Measurements from ENCODE around the gene GSC. TPM values are rescaled to one million over a fixed set of nuclear protein-coding genes. Genes with fewer than 3 reads are reported as not detected.
A peak's percentile ranks its signal among the peaks of the same experiment; 100 is the strongest.

The GSC gene
- total RNA-seq, 1 donor from 2014 or later = not detected

DNA sequence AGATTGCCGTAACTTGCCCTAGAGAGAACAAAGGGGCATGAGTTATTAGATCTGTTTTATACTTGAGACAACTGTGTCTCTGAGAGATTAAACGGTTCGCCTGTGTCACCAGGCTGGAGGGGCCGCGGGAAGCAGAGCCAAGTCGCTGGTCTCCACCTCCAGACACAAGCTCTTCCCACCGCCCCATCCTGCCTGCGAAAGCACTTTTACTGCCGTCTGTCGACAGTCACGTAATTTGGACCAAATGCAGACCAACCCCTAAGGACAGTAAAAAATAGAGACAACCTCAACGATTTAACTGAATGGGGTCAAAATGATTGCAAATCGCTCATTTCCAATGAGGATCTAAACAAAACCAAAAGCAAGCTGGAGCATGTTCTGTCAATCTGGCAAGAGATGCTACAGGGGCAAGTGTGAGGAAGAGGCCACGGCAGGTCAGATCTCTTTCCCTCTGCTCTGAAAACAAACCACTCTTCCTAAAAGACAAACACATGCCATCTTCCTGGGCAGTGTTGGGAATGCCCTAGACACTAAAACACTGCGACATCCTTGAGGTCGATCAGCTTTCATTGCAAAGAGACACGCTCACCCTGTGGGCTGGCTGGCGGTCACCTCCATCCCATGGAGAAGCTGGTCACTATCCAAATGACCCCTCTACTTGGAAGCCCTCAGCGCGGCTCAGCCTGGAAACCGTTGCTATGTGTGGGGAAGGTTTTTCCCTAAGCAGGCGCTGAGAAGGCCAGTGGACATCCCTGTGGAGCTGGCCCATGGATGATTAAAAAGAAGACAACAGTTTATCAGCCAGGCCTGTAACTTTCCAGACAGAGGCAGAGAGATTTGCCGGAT, 17.1 kb downstream of the GSC start:
- Mint-ChIP-seq H3K27me3 (ENCODE audit: unreplicated experiment) (no peaks in the 10 kb centered on the region), H3K27ac (ENCODE audit: unreplicated experiment) (no peak overlapping the region), H3K4me1 (ENCODE audit: unreplicated experiment) (no peaks in the 10 kb centered on the region), H3K9me3 (ENCODE audit: unreplicated experiment) (no peaks in the 10 kb centered on the region), H3K4me3 (ENCODE audit: unreplicated experiment) (no peak overlapping the region), H3K36me3 (ENCODE audit: low read depth, unreplicated experiment) (no peaks in the 10 kb centered on the region)
- TF ChIP-seq, protein P1, sequence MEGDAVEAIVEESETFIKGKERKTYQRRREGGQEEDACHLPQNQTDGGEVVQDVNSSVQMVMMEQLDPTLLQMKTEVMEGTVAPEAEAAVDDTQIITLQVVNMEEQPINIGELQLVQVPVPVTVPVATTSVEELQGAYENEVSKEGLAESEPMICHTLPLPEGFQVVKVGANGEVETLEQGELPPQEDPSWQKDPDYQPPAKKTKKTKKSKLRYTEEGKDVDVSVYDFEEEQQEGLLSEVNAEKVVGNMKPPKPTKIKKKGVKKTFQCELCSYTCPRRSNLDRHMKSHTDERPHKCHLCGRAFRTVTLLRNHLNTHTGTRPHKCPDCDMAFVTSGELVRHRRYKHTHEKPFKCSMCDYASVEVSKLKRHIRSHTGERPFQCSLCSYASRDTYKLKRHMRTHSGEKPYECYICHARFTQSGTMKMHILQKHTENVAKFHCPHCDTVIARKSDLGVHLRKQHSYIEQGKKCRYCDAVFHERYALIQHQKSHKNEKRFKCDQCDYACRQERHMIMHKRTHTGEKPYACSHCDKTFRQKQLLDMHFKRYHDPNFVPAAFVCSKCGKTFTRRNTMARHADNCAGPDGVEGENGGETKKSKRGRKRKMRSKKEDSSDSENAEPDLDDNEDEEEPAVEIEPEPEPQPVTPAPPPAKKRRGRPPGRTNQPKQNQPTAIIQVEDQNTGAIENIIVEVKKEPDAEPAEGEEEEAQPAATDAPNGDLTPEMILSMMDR (IDR thresholded peaks at IDR 0.05; ENCODE audit: unreplicated experiment) = no peak
- DNase-seq (ENCODE audit: low spot score) = no peak

DNA sequence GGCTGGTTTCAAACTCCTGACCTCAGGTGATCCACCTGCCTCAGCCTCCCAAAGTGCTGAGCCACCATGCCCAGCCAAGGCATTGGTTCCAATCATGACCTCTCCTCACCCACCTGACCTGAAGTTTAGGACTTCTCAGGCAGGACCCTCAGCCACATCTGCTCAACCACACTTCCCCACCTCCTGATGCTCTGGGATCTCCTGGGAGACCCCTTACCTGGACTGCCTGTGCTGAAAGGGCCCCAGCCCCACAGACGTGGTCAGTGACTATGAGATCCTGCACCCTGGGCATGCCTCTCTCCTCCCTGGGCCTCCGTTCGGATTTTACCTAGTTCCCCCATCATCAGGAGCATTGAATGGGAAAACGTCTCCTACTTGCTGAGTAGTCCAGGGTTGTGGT, 18.0 kb downstream of the GSC start:
- DNase-seq (ENCODE audit: low spot score) = no peak
- no peak overlapping the region for H3K4me3 Mint-ChIP-seq (ENCODE audit: unreplicated experiment)
- H3K27me3 Mint-ChIP-seq (ENCODE audit: unreplicated experiment) = no peaks in the 10 kb centered on the region
- H3K36me3 Mint-ChIP-seq (ENCODE audit: low read depth, unreplicated experiment) = no peaks in the 10 kb centered on the region
- H3K27ac Mint-ChIP-seq (ENCODE audit: unreplicated experiment) = no peak overlapping the region
- H3K9me3 Mint-ChIP-seq (ENCODE audit: unreplicated experiment) = no peaks in the 10 kb centered on the region
- TF ChIP-seq, protein P1 (IDR thresholded peaks at IDR 0.05; ENCODE audit: unreplicated experiment) = no peak
- H3K4me1 Mint-ChIP-seq (ENCODE audit: unreplicated experiment) = no peaks in the 10 kb centered on the region

DNA sequence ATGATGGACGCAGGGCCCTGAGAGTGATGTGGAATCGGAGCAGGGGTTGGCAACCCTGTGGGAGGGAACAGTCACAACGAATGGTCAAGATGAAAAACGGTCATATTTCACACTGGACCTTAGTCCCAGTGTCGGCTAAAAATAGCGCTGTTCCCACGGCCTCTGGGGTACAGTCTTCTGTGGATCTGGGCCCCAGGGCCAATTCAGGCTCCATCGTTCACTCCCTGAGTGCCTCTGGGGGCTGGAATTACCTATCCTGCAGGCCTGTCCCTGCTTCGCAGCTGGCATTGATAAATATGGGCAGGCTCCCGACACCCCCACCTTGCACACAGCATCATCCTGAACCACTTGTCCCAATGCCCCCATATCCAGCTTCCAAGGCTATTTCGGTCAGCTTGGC, 18.6 kb downstream of the GSC start:
- no peak overlapping the region for H3K4me3 Mint-ChIP-seq (ENCODE audit: unreplicated experiment)
- H3K9me3 Mint-ChIP-seq (ENCODE audit: unreplicated experiment) = no peaks in the 10 kb centered on the region
- H3K36me3 Mint-ChIP-seq (ENCODE audit: low read depth, unreplicated experiment) = no peaks in the 10 kb centered on the region
- no peaks in the 10 kb centered on the region for H3K4me1 Mint-ChIP-seq (ENCODE audit: unreplicated experiment)
- no peak overlapping the region for H3K27ac Mint-ChIP-seq (ENCODE audit: unreplicated experiment)
- no peaks in the 10 kb centered on the region for H3K27me3 Mint-ChIP-seq (ENCODE audit: unreplicated experiment)
- TF ChIP-seq, protein P1 (IDR thresholded peaks at IDR 0.05; ENCODE audit: unreplicated experiment) = no peak
- DNase-seq (ENCODE audit: low spot score) = no peak

DNA sequence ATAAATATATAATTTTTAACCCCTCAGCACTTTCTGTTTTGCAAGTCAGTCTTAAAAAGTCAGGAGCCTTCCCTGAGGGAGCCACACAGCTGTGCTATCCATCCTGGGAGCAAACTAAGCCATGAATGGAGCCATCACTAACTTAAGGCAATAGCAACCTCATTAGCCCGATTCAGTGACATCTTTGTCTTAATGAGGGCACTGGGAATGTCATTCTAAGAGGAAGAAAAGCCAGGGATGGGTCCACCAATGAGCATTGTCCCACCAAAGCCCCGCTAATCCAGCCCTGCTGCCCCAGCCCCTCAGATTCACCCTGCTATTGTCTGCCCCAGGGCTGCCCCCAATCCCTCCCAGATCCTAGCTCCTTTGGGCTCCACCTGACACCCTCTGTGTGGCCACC, 19.5 kb downstream of the GSC start:
- H3K27me3 Mint-ChIP-seq (ENCODE audit: unreplicated experiment) = no peaks in the 10 kb centered on the region
- no peak overlapping the region for H3K27ac Mint-ChIP-seq (ENCODE audit: unreplicated experiment)
- no peaks in the 10 kb centered on the region for H3K4me1 Mint-ChIP-seq (ENCODE audit: unreplicated experiment)
- TF ChIP-seq, protein P1 (IDR thresholded peaks at IDR 0.05; ENCODE audit: unreplicated experiment) = no peak
- H3K36me3 Mint-ChIP-seq (ENCODE audit: low read depth, unreplicated experiment) = no peaks in the 10 kb centered on the region
- no peak for DNase-seq (ENCODE audit: low spot score)
- H3K4me3 Mint-ChIP-seq (ENCODE audit: unreplicated experiment) = no peak overlapping the region
- no peaks in the 10 kb centered on the region for H3K9me3 Mint-ChIP-seq (ENCODE audit: unreplicated experiment)

DNA sequence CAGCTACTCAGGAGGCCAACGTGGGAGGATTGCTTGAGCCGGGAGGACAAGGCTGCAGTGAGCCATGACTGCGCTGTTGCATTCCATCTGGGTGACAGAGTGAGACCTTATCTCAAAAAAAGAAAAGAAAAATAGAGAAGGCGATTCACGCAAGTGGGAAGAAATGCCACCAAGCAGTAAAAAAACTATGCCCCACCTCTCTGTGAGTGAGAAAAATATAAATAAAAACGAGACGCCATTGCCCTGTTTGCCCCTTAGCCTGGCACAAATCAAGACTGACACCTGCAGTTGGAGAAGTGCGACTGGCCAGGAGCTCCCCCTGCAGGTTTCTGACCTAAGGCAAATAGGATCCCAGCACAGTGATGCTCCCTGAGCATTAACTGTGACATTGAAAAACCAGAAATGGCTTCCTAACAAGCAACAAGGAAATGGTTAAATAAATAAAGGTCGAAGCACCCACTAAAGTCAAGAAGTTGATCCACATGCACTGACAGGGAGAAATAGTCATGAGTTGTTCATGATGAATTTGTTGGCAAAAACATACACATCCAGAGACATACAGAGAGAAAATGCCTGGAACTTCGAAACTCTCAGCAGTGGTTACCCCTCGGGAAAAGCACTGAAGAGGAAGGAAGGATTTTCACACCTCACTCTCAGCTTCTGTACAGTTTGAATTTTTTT, 21.1 kb downstream of the GSC start:
- TF ChIP-seq, protein P1 (IDR thresholded peaks at IDR 0.05; ENCODE audit: unreplicated experiment) = no peak
- Mint-ChIP-seq H3K4me1 (ENCODE audit: unreplicated experiment) (no peaks in the 10 kb centered on the region), H3K9me3 (ENCODE audit: unreplicated experiment) (no peaks in the 10 kb centered on the region), H3K27me3 (ENCODE audit: unreplicated experiment) (no peaks in the 10 kb centered on the region), H3K36me3 (ENCODE audit: low read depth, unreplicated experiment) (no peaks in the 10 kb centered on the region), H3K27ac (ENCODE audit: unreplicated experiment) (no peak overlapping the region), H3K4me3 (ENCODE audit: unreplicated experiment) (no peak overlapping the region)
- peak; percentile 51 for DNase-seq (ENCODE audit: low spot score)
